ENCODE measurements around the gene USP3.
"Not testable (repeated sequence)": the region's sequence is repeated elsewhere in the genome, so short reads cannot be mapped to it uniquely, and the experiment has no call there.

DNA sequence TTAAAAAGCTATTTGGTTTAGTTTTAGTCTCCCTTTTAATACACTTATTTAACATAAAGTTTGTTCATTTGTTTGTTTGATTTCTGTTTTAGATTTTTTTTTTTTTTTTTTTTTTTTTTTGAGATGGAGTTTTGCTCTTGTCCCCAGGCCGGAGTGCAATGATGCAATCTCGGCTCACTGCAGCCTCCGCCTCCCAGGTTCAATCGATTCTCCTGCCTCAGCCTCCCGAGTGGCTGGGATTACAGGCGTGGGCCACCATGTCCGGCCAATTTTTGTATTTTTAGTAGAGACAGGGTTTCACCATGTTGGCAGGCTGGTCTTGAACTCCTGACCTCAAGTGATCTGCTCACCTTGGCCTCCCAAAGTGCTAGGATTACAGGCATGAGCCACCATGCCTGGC, 16.1 kb downstream of the USP3 start:
- TF ChIP-seq CTCF (IDR thresholded peaks at IDR 0.05; ENCODE audit: extremely low read depth in 1 of 2, insufficient read depth in 1 of 2, low read depth in 1 of 2, low read length in 2 of 2); POLR2A (IDR thresholded peaks at IDR 0.05; ENCODE audit: low read depth, low read length); POLR2AphosphoS5 (IDR thresholded peaks at IDR 0.05; ENCODE audit: insufficient read depth, low read depth, low read length); EZH2 (IDR thresholded peaks at IDR 0.05; ENCODE audit: borderline replicate concordance, low read depth, low read length, severe bottlenecking): not testable (repeated sequence)

Data from endothelial cell of umbilical vein (primary cell).